K562 (cell line): ENCODE data around the gene EPS8L1. TPM values are rescaled to one million over a fixed set of nuclear protein-coding genes. Genes with fewer than 3 reads are reported as not detected.
A peak's percentile ranks its signal among the peaks of the same experiment; 100 is the strongest.

ENCODE experiments used
- ARID2 ChIP-seq: fragments of 450-650 bp; IDR thresholded peaks from 2 replicates; pipeline ENCODE4 v1.6.1; 2017; ENCODE audit warnings: antibody characterized with exemption, mild to moderate bottlenecking
- BRD4 ChIP-seq: fragments of 200-600 bp; sonication (generic); IDR thresholded peaks from 2 replicates; pipeline ENCODE4 v1.6.1; 2017; ENCODE audit warnings: inconsistent platforms
- COPS2 ChIP-seq: fragments of 450-650 bp; conservative IDR thresholded peaks from 2 replicates; pipeline ENCODE4 v1.6.1; 2016; ENCODE audit warnings: mild to moderate bottlenecking, moderate library complexity
- CREBBP ChIP-seq: IDR thresholded peaks from one replicate; pipeline ENCODE4 v1.6.1; 2012; ENCODE audit warnings: low read depth, mild to moderate bottlenecking, control low read depth, inconsistent platforms, low read length
- EGR1 ChIP-seq: fragments of 450-650 bp; conservative IDR thresholded peaks from 2 replicates; pipeline ENCODE4 v1.6.1; 2017; ENCODE audit warnings: mild to moderate bottlenecking
- EP400 ChIP-seq: fragments of 450-650 bp; IDR thresholded peaks from 2 replicates; pipeline ENCODE4 v1.6.1; 2017; ENCODE audit warnings: antibody characterized with exemption, mild to moderate bottlenecking, moderate library complexity
- FOSL1 ChIP-seq: fragments of 200-800 bp; sonication (Bioruptor generic); conservative IDR thresholded peaks from 2 replicates; pipeline ENCODE4 v1.6.1; 2016; ENCODE audit warnings: missing genetic modification characterization, missing compliant biosample characterization
- GABPA ChIP-seq: fragments of 200-800 bp; sonication (Bioruptor generic); conservative IDR thresholded peaks from 2 replicates; pipeline ENCODE4 v1.6.1; 2016; ENCODE audit warnings: low read depth, missing genetic modification characterization, missing compliant biosample characterization
- GMEB1 ChIP-seq: fragments of 250-450 bp; sonication (Bioruptor Pico); IDR thresholded peaks from 2 replicates; pipeline ENCODE4 v1.4.0; 2020; ENCODE audit warnings: mild to moderate bottlenecking
- HOXB6 ChIP-seq: fragments of 250-450 bp; sonication (Bioruptor Pico); IDR thresholded peaks from 2 replicates; pipeline ENCODE4 v1.5.1; 2022; ENCODE audit warnings: mild to moderate bottlenecking, borderline replicate concordance
- KLF16 ChIP-seq: IDR thresholded peaks from 2 replicates; pipeline ENCODE4 v1.6.1; 2016; ENCODE audit warnings: antibody characterized with exemption
- MCM3 ChIP-seq: fragments of 450-650 bp; IDR thresholded peaks from 2 replicates; pipeline ENCODE4 v1.6.1; 2016
- MXD1 ChIP-seq: fragments of 250-450 bp; sonication (Bioruptor Pico); IDR thresholded peaks from 2 replicates; pipeline ENCODE4 v1.8.0; 2021; ENCODE audit warnings: borderline replicate concordance, mild to moderate bottlenecking, moderate library complexity; ENCODE audit not compliant: poor library complexity, severe bottlenecking
- MXI1 ChIP-seq: IDR thresholded peaks from 2 replicates; pipeline ENCODE4 v1.6.1; 2011; ENCODE audit warnings: low read depth, mild to moderate bottlenecking, improper control_type of control experiment, low read length
- NCOA1 ChIP-seq: fragments of 450-650 bp; IDR thresholded peaks from 2 replicates; pipeline ENCODE4 v1.6.1; 2016; ENCODE audit warnings: low read depth
- NFE2 ChIP-seq: IDR thresholded peaks from 2 replicates; pipeline ENCODE4 v1.6.1; 2014; ENCODE audit warnings: antibody characterized with exemption, low read depth
- NONO ChIP-seq, 2 experiments: fragments of 200-400 bp in 1 of 2; fragments of 450-650 bp in 1 of 2; formaldehyde crosslinking in 1 of 2; IDR thresholded peaks; 2 replicates each; pipeline ENCODE4 v1.6.1; 2017; ENCODE audit warnings: low read depth in 2 of 2, mild to moderate bottlenecking in 2 of 2, moderate library complexity in 2 of 2, low read length in 1 of 2
- NR2F6 ChIP-seq: fragments of 450-650 bp; formaldehyde crosslinking; IDR thresholded peaks from 2 replicates; pipeline ENCODE4 v1.4.0; 2020; ENCODE audit warnings: mild to moderate bottlenecking
- NR4A1 ChIP-seq, 2 experiments: fragments of 250-450 bp in 1 of 2; fragments of 450-650 bp in 1 of 2; sonication (Bioruptor Pico) in 1 of 2; IDR thresholded peaks; 2 replicates each; pipeline versions ENCODE4 v1.4.0 to v1.6.1; 2016 to 2020; ENCODE audit warnings: mild to moderate bottlenecking in 2 of 2, missing compliant biosample characterization in 1 of 2, missing genetic modification characterization in 1 of 2, moderate library complexity in 1 of 2
- PURB ChIP-seq: sonication (generic); formaldehyde crosslinking; IDR thresholded peaks from 2 replicates; pipeline ENCODE4 v1.9.0; 2021; ENCODE audit warnings: low read depth, mild to moderate bottlenecking, missing genetic modification reagents
- SMC3 ChIP-seq: conservative IDR thresholded peaks from 2 replicates; pipeline ENCODE4 v1.6.1; 2011; ENCODE audit warnings: low read depth, low read length, improper control_type of control experiment; ENCODE audit not compliant: insufficient read depth
- ZFX ChIP-seq: sonication (generic); formaldehyde crosslinking; IDR thresholded peaks from 2 replicates; pipeline ENCODE4 v1.8.0; 2022; ENCODE audit warnings: mild to moderate bottlenecking, missing genetic modification reagents, moderate library complexity
- ZNF3 ChIP-seq: fragments of 250-450 bp; sonication (Bioruptor Pico); IDR thresholded peaks from 2 replicates; pipeline ENCODE4 v1.5.0; 2021; ENCODE audit warnings: mild to moderate bottlenecking, moderate library complexity
- ZNF398 ChIP-seq: fragments of 250-450 bp; sonication (Bioruptor Pico); IDR thresholded peaks from 2 replicates; pipeline ENCODE4 v1.8.0; 2021; ENCODE audit warnings: moderate library complexity, mild to moderate bottlenecking, inconsistent platforms
- ZNF57 ChIP-seq: fragments of 450-650 bp; formaldehyde crosslinking; IDR thresholded peaks from 2 replicates; pipeline ENCODE4 v1.4.0; 2020; ENCODE audit warnings: mild to moderate bottlenecking, moderate library complexity
- ZNF695 ChIP-seq: fragments of 450-650 bp; formaldehyde crosslinking; IDR thresholded peaks from 2 replicates; pipeline ENCODE4 v1.4.0; 2020; ENCODE audit warnings: mild to moderate bottlenecking, moderate library complexity
- ZNF764 ChIP-seq: fragments of 250-450 bp; sonication (Bioruptor Pico); IDR thresholded peaks from 2 replicates; pipeline ENCODE4 v1.4.0; 2020; ENCODE audit warnings: low read depth, mild to moderate bottlenecking, moderate library complexity
- ZNF785 ChIP-seq: fragments of 250-450 bp; sonication (Bioruptor Pico); IDR thresholded peaks from 2 replicates; pipeline ENCODE4 v1.4.0; 2020; ENCODE audit warnings: mild to moderate bottlenecking
- polyA plus RNA-seq, 8 experiments: library from polyadenylated mRNA; depleted of rRNA in 4 of 8; stranded (reverse) in 5 of 8; unstranded in 3 of 8; fragments of >200 nt; fragmentation: Nextera tagmentation in 2 of 8; fragmentation: Illumina TruSeq in 1 of 8; extraction: Ambion mirVana in 2 of 8; extraction: Trizol in 1 of 8; gene quantifications; 2 replicates each; pipeline versions ENCODE4 v1.2.1 to v1.2.3, GENCODE V29; 2011 to 2014; ENCODE audit warnings: inconsistent platforms in 1 of 8, missing spikeins in 1 of 8
- total RNA-seq, 7 experiments: library from RNA; depleted of rRNA in 6 of 7; stranded (reverse); fragments of >200 nt in 6 of 7; fragmentation: Illumina TruSeq in 2 of 7; extraction: Trizol in 2 of 7; gene quantifications; 2 replicates each; pipeline versions ENCODE4 v1.2.1 to v1.2.3, GENCODE V29; 2011 to 2021; ENCODE audit warnings: low replicate concordance in 1 of 7

Gene EPS8L1
- total and polyA plus RNA-seq, 9 of the 15 experiments (the other 6 are each of a cell fraction or from before 2014, with no cell fraction given), result 0.35 to 22.1 (median 11.9) TPM

- no peak for TF ChIP-seq ZNF398 (CRISPR knock-in tag)
- no peak for TF ChIP-seq NR2F6 (CRISPR knock-in tag)
- no peak for TF ChIP-seq COPS2
- no peak for TF ChIP-seq NFE2
- no peak for TF ChIP-seq NR4A1 (CRISPR knock-in tag; IDR thresholded peaks at IDR 0.05)
- TF ChIP-seq NR4A1 (tag; IDR thresholded peaks at IDR 0.05), result no peak; the same call in 1 of the 2 replicates
- no peak for TF ChIP-seq MXI1
- TF ChIP-seq BRD4, result no peak; the same call in 1 of the 2 replicates
- no peak for TF ChIP-seq MCM3
- no peak for TF ChIP-seq PURB
- no peak for TF ChIP-seq HOXB6 (CRISPR knock-in tag)
- peak; percentile 87 for TF ChIP-seq EGR1
- no peak for TF ChIP-seq ZNF764 (CRISPR knock-in tag)
- TF ChIP-seq ZNF57 (CRISPR knock-in tag), result no peak
- no peak for TF ChIP-seq KLF16
- no peak for TF ChIP-seq NONO (IDR thresholded peaks at IDR 0.05; ENCODE audit: low read depth in 2 of 2, low read length in 1 of 2)
- TF ChIP-seq GABPA (tag), result peak; percentile 81
- no peak for TF ChIP-seq SMC3
- TF ChIP-seq CREBBP, result no peak
- TF ChIP-seq ZFX, result no peak
- TF ChIP-seq ZNF3, result no peak
- no peak for TF ChIP-seq ARID2
- no peak for TF ChIP-seq GMEB1
- no peak for TF ChIP-seq MXD1 (CRISPR knock-in tag)
- no peak for TF ChIP-seq ZNF785
- peak; percentile 41; the same call in 1 of the 2 replicates for TF ChIP-seq NCOA1
- peak; percentile 36; the same call in 1 of the 2 replicates for TF ChIP-seq FOSL1
- TF ChIP-seq ZNF695, result no peak
- peak; percentile 42; the same call in 1 of the 2 replicates for TF ChIP-seq EP400
Observed at GRCh38 chr19:55041627-55042343, 33.9 kb upstream of the EPS8L1 start (continued).
